T-helper 9 cell (primary cell): ENCODE data around the gene ABCG1.

Source experiments
- DNase-seq: peaks from one replicate; pipeline ENCODE4 v3.0.0-alpha.2; 2020

Gene ABCG1

GRCh38 chr21:42308914-42309752 is 90.2 kb downstream of the ABCG1 start:
- DNase-seq: no peak

GRCh38 chr21:42309753-42310213 is 90.8 kb downstream of the ABCG1 start:
- DNase-seq: peak; percentile 66

GRCh38 chr21:42310411-42311001 is 91.6 kb downstream of the ABCG1 start:
- DNase-seq: no peak

- no peak for DNase-seq
Measured at GRCh38 chr21:42311160-42311559, 92.2 kb downstream of the ABCG1 start.

GRCh38 chr21:42311816-42312625 is 93.1 kb downstream of the ABCG1 start:
- no peak for DNase-seq

- no peak for DNase-seq
Measured at GRCh38 chr21:42312626-42313104, 93.7 kb downstream of the ABCG1 start.

GRCh38 chr21:42313501-42313969 is 94.6 kb downstream of the ABCG1 start:
- no peak for DNase-seq

- no peak for DNase-seq
Measured at GRCh38 chr21:42314616-42315295, 95.8 kb downstream of the ABCG1 start.

GRCh38 chr21:42315296-42315891 is 96.5 kb downstream of the ABCG1 start, which contains the start of gene TFF3:
Gene TFF3, minus strand, starts transcription at chr21:42315409. Its CDS starts 35 bp downstream, at chr21:42315374.
- no peak for DNase-seq

- no peak for DNase-seq
Measured at GRCh38 chr21:42316891-42317290, 98.0 kb downstream of the ABCG1 start.

GRCh38 chr21:42317341-42317741 is 98.4 kb downstream of the ABCG1 start:
- DNase-seq: no peak

GRCh38 chr21:42317826-42318746 is 99.1 kb downstream of the ABCG1 start:
- DNase-seq: no peak

GRCh38 chr21:42319376-42319775 is 100.4 kb downstream of the ABCG1 start:
- no peak for DNase-seq

- no peak for DNase-seq
Measured at GRCh38 chr21:42319851-42320572, 101.1 kb downstream of the ABCG1 start.

- no peak for DNase-seq
Measured at GRCh38 chr21:42320791-42321190, 101.9 kb downstream of the ABCG1 start.

GRCh38 chr21:42321231-42321630 is 102.3 kb downstream of the ABCG1 start:
- DNase-seq: no peak

- DNase-seq: no peak
Measured at GRCh38 chr21:42321845-42322244, 102.9 kb downstream of the ABCG1 start.

- DNase-seq: no peak
Measured at GRCh38 chr21:42324896-42325295, 106.0 kb downstream of the ABCG1 start.

GRCh38 chr21:42330380-42331371 is 111.7 kb downstream of the ABCG1 start:
- DNase-seq: no peak
